OCI-LY1 (cell line): ENCODE data around the gene CCDC13.

Experiments used
- CTCF ChIP-seq: fragments of 200-600 bp; sonication (generic), shearing (Covaris generic); IDR thresholded peaks from 2 replicates; pipeline ENCODE4 v1.5.1; 2017; ENCODE audit warnings: mild to moderate bottlenecking, antibody characterized with exemption, low read length, moderate library complexity, mixed read lengths
- EZH2 ChIP-seq: fragments of 200-600 bp; sonication (generic), shearing (Covaris generic); IDR thresholded peaks from 2 replicates; pipeline ENCODE4 v1.8.0; 2017; ENCODE audit warnings: borderline replicate concordance, mixed run types, mild to moderate bottlenecking, antibody characterized with exemption, low read length, moderate library complexity, mixed read lengths

GRCh38 chr3:42780398-42780797, 7.3 kb upstream of the CCDC13 start:
- no peak for TF ChIP-seq CTCF
- TF ChIP-seq EZH2, result no peak
